HT-29 (cell line): ENCODE data around the gene CPN2. TPM values are rescaled to one million over a fixed set of nuclear protein-coding genes. Genes with fewer than 3 reads are reported as not detected.
A peak's percentile ranks its signal among the peaks of the same experiment; 100 is the strongest.

Source experiments
- DNase-seq: peaks from one replicate; pipeline ENCODE4 v3.0.0-alpha.2; 2015; ENCODE audit warnings: low spot score
- total RNA-seq: library from RNA; depleted of rRNA; stranded (reverse); fragments of >200 nt; shearing (Covaris generic); gene quantifications from 2 replicates; pipeline ENCODE4 v1.2.3, GENCODE V29; 2014; rRNA removed

Gene CPN2
- total RNA-seq, 1 experiment from 2014 or later = not detected

DNA sequence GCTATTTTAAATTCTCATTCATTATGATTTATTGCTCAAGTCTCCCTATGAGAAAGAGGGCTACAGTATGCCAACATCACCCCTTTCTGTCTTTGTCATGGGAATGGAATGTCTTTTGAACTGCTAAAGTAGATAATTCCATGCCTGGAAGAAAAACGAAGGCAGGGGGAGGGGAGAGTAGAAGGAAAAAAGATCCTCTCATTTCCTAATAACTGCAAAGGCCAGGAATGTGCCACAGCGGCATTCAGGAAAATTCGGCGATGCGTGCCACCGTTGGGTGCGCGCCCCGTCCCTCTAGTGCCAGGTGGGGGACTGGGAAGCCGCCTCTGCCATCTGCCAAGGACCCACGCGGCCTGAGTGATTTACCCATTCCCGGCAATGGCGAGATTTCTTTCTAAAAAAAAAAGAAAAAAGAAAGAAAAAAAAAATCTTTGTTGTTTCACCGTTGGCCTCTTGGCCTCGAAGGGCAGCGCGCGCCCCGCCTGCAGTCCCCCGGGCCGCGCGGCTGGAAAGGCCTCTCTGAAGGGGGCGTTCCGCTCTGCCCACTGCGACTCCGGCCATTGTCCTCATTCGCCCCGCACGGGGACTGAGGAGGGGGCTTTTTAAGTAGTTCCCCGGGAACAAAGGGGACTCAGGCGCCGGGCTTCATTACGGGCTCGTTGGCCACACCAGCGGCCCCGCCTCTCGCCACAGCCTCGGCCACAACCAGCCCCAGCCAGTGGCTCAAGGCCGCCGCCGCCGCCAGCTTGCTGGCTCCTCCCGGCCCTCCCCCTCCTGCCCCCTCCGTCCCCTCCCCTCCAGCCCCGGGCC, 54.5 kb downstream of the CPN2 start:
- DNase-seq = peak; percentile 77

DNA sequence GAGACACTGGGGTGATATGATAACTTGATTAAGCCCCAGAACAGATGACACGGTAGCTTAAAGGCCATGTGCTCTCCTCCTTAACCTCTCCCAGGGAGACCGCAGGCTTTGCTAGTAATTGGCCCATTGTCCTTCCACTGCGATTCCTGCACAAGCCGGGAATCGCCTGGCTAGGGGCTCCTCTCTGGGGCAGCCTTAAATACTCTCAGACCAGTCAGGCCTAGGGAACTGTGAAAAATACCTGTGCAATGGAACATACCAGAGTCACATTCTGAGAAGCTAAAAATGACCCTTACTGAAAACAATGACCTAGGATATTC, 56.3 kb downstream of the CPN2 start:
- no peak for DNase-seq

DNA sequence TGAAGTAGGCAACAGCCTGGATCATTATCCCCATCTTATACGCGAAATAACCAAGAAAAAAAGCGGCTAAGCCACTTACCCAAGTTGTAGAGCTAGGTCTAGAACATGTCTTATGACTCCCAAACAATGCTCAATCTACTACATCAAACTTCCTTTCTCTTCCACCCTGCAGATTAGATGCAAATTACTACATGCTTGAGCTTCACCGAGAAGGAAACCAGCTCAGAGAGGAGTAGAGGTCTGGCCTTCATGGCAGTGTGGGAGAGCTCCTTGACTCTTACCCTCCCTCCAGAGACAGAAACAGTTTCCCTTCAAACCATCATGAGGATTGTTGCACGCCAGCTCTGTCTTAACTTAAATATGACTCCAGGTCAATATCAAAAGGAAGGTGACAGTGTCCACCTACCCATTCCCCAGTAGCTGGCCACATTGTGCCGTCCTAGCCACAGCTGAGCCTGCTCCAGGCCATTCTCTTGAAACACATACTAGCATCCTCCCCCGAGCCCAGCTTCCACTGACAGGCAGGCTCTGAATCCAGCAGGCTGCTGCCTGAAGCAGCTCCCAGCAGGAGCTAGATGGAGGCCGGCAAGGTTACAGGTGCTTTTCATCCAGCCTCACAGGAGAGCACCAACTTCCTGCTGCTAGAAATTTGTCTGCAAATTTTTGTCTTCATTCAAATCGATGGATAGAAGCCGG, 56.8 kb downstream of the CPN2 start:
- DNase-seq = no peak

DNA sequence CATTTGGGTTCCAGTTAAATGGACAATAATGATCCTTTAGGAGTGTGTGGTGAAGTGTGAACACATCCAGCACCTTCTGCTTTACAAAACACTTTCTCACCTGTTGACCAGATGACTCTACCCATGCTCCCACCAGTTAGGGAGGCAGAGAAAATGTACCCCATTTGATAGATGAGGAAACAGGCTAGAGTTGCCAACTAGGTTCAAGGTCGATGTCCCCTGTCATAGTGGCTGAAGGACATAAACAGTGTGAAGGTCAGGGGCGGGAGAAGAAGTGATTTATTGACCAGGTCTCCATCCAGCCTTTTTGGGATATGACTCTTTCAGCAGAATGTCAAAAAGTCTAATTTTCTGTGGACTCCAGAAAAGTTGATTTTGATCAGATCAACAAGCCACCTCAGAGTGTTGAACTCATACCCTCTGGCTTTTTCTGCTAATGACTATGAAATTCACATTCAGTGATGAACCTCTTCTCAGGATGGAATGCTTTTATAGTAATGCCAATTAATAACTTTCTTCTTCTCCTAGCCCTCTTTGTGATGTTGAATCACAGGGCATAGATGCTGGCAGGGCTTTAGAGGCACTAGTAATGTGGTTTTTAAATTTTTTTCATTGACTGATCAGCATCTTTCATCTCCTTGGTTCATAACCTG, 57.5 kb downstream of the CPN2 start:
- DNase-seq = no peak

DNA sequence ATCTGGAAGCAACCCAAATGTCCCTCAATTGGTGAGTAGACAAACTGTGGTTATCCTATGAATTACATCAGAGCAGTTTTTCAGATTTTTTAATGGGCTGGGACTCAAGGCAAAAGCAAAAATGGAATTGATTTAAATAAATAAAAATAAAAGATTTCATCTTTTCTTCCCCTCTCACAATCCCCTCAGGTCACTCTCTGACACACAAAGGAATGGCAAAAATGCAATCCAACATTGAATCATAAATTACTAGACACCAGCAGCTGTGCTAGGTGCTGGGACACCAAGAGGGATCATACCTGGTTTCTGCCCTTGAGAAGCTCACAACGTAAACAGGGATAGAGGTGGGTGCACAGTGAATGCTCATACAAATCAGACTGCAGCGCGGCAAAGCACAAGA, 58.8 kb downstream of the CPN2 start:
- DNase-seq = no peak

Other genes with a start within 250 kb of the CPN2 start
- gene HES1, start 215.2 kb downstream of the CPN2 start, total RNA-seq = 543 and 595 TPM in 2 replicates
- gene LRRC15, start 18.4 kb upstream of the CPN2 start, total RNA-seq = not detected in 2 replicates
- gene GP5, start 47.9 kb upstream of the CPN2 start, total RNA-seq = 0.08 TPM in 1 of 2 replicates, not detected in the other
- gene ATP13A3, start 135.7 kb upstream of the CPN2 start, total RNA-seq = 66.1 and 84.4 TPM in 2 replicates